Measurements from ENCODE around the gene PHACTR3. TPM values are rescaled to one million over a fixed set of nuclear protein-coding genes. Genes with fewer than 3 reads are reported as not detected.

PHACTR3 gene
- total and polyA plus RNA-seq, 10 donors, result 1.4 to 15.0 (median 8.6) TPM

- H3K36me3 ChIP-seq, result no peaks in the 10 kb centered on the region
- H3K4me1 ChIP-seq, result no peaks in the 10 kb centered on the region
- no peak for TF ChIP-seq POLR2A (IDR thresholded peaks at IDR 0.05)
- no peak for TF ChIP-seq CTCF (IDR thresholded peaks at IDR 0.05 in 8 of 11, conservative IDR thresholded peaks at IDR 0.05 in 3 of 11)
- TF ChIP-seq POLR2AphosphoS5 (IDR thresholded peaks at IDR 0.05), result no peak
- H3K4me3 ChIP-seq, result no peak overlapping the region
- intact Hi-C loops (cut with DNase I; ENCODE audit: low total_unique reads), result loop anchor here (5.0 kb wide), 1 partner anchor 63 kb away; no protein-coding TSS in a partner anchor
- WGBS, 5 donors, result 67 to 79% (median 77%) methylated on average over 7 of the region's 7 CpGs
- DNase-seq, result no peak
- peaks cover 0 to 5% (median 0%) of the 10 kb centered on the region in 7 donors for H3K27me3 ChIP-seq (replicated peaks in 1 of 7)
- H3K27ac ChIP-seq, result no peak overlapping the region
- H3K9me3 ChIP-seq, result peaks cover 0 to 22% (median 16%) of the 10 kb centered on the region in 8 donors
Observed at GRCh38 chr20:59788811-59789397, 184.6 kb downstream of the PHACTR3 start.

- no peak overlapping the region for H3K27ac ChIP-seq
- peaks cover 0 to 22% (median 16%) of the 10 kb centered on the region in 8 donors for H3K9me3 ChIP-seq
- no peak overlapping the region for H3K4me3 ChIP-seq
- intact Hi-C loops (cut with DNase I; ENCODE audit: low total_unique reads), result loop anchor here (5.0 kb wide), 1 partner anchor 63 kb away; no protein-coding TSS in a partner anchor
- 26 to 41% (median 34%) methylated on average over 2 of the region's 2 CpGs for WGBS, 5 donors
- no peaks in the 10 kb centered on the region for H3K36me3 ChIP-seq
- TF ChIP-seq POLR2AphosphoS5 (IDR thresholded peaks at IDR 0.05) (no peak), CTCF (IDR thresholded peaks at IDR 0.05 in 8 of 11, conservative IDR thresholded peaks at IDR 0.05 in 3 of 11) (no peak), POLR2A (IDR thresholded peaks at IDR 0.05) (no peak)
- DNase-seq, result no peak
- H3K4me1 ChIP-seq, result no peaks in the 10 kb centered on the region
- H3K27me3 ChIP-seq (replicated peaks in 1 of 7), result peaks cover 0 to 5% (median 0%) of the 10 kb centered on the region in 7 donors
Observed at GRCh38 chr20:59789686-59790085, 185.3 kb downstream of the PHACTR3 start.

GRCh38 chr20:59790346-59790745, 186.0 kb downstream of the PHACTR3 start:
- no peaks in the 10 kb centered on the region for H3K36me3 ChIP-seq
- no peak overlapping the region for H3K4me3 ChIP-seq
- no peaks in the 10 kb centered on the region for H3K4me1 ChIP-seq
- H3K9me3 ChIP-seq, result peaks cover 0 to 22% (median 16%) of the 10 kb centered on the region in 8 donors
- H3K27ac ChIP-seq, result no peak overlapping the region
- intact Hi-C loops (cut with DNase I; ENCODE audit: low total_unique reads), result no loop called here
- DNase-seq, result no peak
- no peak for TF ChIP-seq CTCF (IDR thresholded peaks at IDR 0.05 in 8 of 11, conservative IDR thresholded peaks at IDR 0.05 in 3 of 11)
- WGBS, 5 donors, result 63 to 87% (median 83%) methylated on average over 1 of the region's 1 CpG
- H3K27me3 ChIP-seq (replicated peaks in 1 of 7), result peaks cover 0 to 5% (median 0%) of the 10 kb centered on the region in 7 donors

GRCh38 chr20:59792300-59792699, 188.0 kb downstream of the PHACTR3 start:
- Histone ChIP-seq H3K9me3 (peaks cover 4 to 42% (median 36%) of the 10 kb centered on the region in 8 donors), H3K27me3 (replicated peaks in 1 of 7) (no peaks in the 10 kb centered on the region), H3K4me1 (no peaks in the 10 kb centered on the region), H3K36me3 (no peaks in the 10 kb centered on the region), H3K4me3 (no peak overlapping the region), H3K27ac (no peak overlapping the region)
- TF ChIP-seq POLR2A (IDR thresholded peaks at IDR 0.05), result no peak
- intact Hi-C loops (cut with DNase I; ENCODE audit: low total_unique reads), result no loop called here
- DNase-seq, result no peak
- WGBS, 5 donors, result 79 to 98% (median 92%) methylated on average over 1 of the region's 1 CpG

Data from spleen (tissue), 11 donors.